ENCODE data around the gene CREG1. TPM values are rescaled to one million over a fixed set of nuclear protein-coding genes. Genes with fewer than 3 reads are reported as not detected.

Gene CREG1
- total RNA-seq, 1 donor: 150 TPM

GRCh38 chr1:167491586-167492461 lies 61.7 kb downstream of the CREG1 start:
- H3K9me3 ChIP-seq (ENCODE audit: low read depth, low read length): no peaks in the 10 kb centered on the region
- DNase-seq (ENCODE audit: insufficient read length, low spot score, missing footprints): no peak
- no peaks in the 10 kb centered on the region for H4K20me1 ChIP-seq (ENCODE audit: insufficient read depth, low read length)
- no peak overlapping the region for H2AFZ ChIP-seq (ENCODE audit: low read length)
- no peak overlapping the region for H3K4me2 ChIP-seq (ENCODE audit: insufficient read depth, low read length)
- H3K36me3 ChIP-seq (ENCODE audit: insufficient read depth, low read length): no peaks in the 10 kb centered on the region
- H3K4me3 ChIP-seq (ENCODE audit: insufficient read depth, low read length): no peak overlapping the region
- no peak overlapping the region for H3K27ac ChIP-seq (ENCODE audit: low read depth, low read length)
- no peaks in the 10 kb centered on the region for H3K79me2 ChIP-seq (ENCODE audit: insufficient read depth, low read length)
- H3K27me3 ChIP-seq (ENCODE audit: insufficient read depth, low read length): peaks cover 2% of the 10 kb centered on the region
- no peak for TF ChIP-seq CTCF (IDR thresholded peaks at IDR 0.05; ENCODE audit: extremely low read depth, low read depth, low read length)
- no peaks in the 10 kb centered on the region for H3K4me1 ChIP-seq (ENCODE audit: insufficient read depth, low read length)

Other genes with a start within 250 kb of the CREG1 start
- not detected in 2 replicates for gene CD247, start 35.2 kb downstream of the CREG1 start, total RNA-seq
- under 0.01 and 0.29 TPM in 2 replicates for gene RCSD1, start 76.5 kb upstream of the CREG1 start, total RNA-seq
- gene MPZL1, start 168.2 kb upstream of the CREG1 start, total RNA-seq: 189 and 215 TPM in 2 replicates

Data from osteoblast (primary cell).